K562 (cell line): ENCODE results near the gene CMIP. TPM values are rescaled to one million over a fixed set of nuclear protein-coding genes. Genes with fewer than 3 reads are reported as not detected.

Source experiments
- ATAC-seq: fragments of 200-7000 bp; cut with Tn5 transposase; 3 replicates; pipeline ENCODE4 v1.9.1; 2020; ENCODE audit warnings: moderate library complexity
- BruUV-seq: library from RNA; stranded (reverse); fragments of 400-500 nt; replicated peaks from 2 replicates; lab custom pipeline; 2021; lab: Mats Ljungman, UMichigan
- CTCF ChIA-PET: fragments of 300-600 bp; formaldehyde crosslinking; extraction: SDS; loops from one replicate; lab custom pipeline; 2021; ENCODE audit warnings: low intra/inter-chr PET ratio; lab: Yijun Ruan, JAX
- POLR2A ChIA-PET: fragments of 300-600, 350-650 bp; sonication (Branson Sonifier 250); formaldehyde crosslinking; extraction: SDS; loops from one replicate; lab custom pipeline; 2021; ENCODE audit warnings: antibody characterized with exemption, inconsistent platforms; lab: Yijun Ruan, JAX
- DNase-seq, 4 experiments: peaks; one replicate each; pipeline versions ENCODE4 v3.0.0 to v3.0.0-alpha.2; 2011 to 2018; ENCODE audit warnings: low spot score in 3 of 4, mixed read lengths in 3 of 4; ENCODE audit errors: extremely low read depth in 1 of 4
- FAIRE-seq: peaks from 2 replicates; lab custom pipeline; 2011; peaks lifted over from hg19 to GRCh38; lab: Jason Lieb, UNC
- H2AFZ ChIP-seq: 2 replicates; pipeline ENCODE4 v1.6.0; 2011; ENCODE audit warnings: low read depth, low read length, control low read depth, inconsistent platforms
- H3K27ac ChIP-seq: fragments of 200-600 bp; 3 replicates; pipeline ENCODE4 v1.8.0; 2011; ENCODE audit warnings: low read depth, mild to moderate bottlenecking, control low read depth, inconsistent platforms, low read length, moderate library complexity, mixed read lengths; ENCODE audit errors: extremely low read depth
- H3K27me3 ChIP-seq, 2 experiments: fragments of 300-600 bp in 1 of 2; 2 replicates in 1 of 2; 3 replicates in 1 of 2; pipeline versions ENCODE4 v1.6.0 to v1.8.0; 2011; ENCODE audit warnings: inconsistent platforms in 2 of 2, low read length in 2 of 2, mild to moderate bottlenecking in 1 of 2, mixed read lengths in 1 of 2, moderate library complexity in 1 of 2; ENCODE audit not compliant: control insufficient read depth in 2 of 2, insufficient read depth in 2 of 2
- H3K36me3 ChIP-seq: fragments of 300-600 bp; 3 replicates; pipeline ENCODE4 v1.8.0; 2011; ENCODE audit warnings: mild to moderate bottlenecking, low read length, inconsistent platforms; ENCODE audit not compliant: control insufficient read depth, insufficient read depth
- H3K4me1 ChIP-seq, 2 experiments: fragments of 200-600 bp in 1 of 2; replicated peaks in 1 of 2; 2 replicates in 1 of 2; 3 replicates in 1 of 2; pipeline versions ENCODE4 v1.5.1 to v1.8.0; 2011; ENCODE audit warnings: inconsistent platforms in 2 of 2, low read length in 2 of 2, mild to moderate bottlenecking in 1 of 2, mixed read lengths in 1 of 2, moderate library complexity in 1 of 2; ENCODE audit not compliant: control insufficient read depth in 2 of 2, insufficient read depth in 2 of 2
- H3K4me2 ChIP-seq: 2 replicates; pipeline ENCODE4 v1.6.1; 2011; ENCODE audit warnings: low read length, control low read depth, inconsistent platforms, mixed read lengths; ENCODE audit not compliant: insufficient read depth
- H3K4me3 ChIP-seq: fragments of 200-600 bp; sonication (generic), shearing (Covaris generic); 2 replicates; pipeline ENCODE4 v1.5.1; 2016; ENCODE audit warnings: control low read depth, inconsistent platforms
- H3K79me2 ChIP-seq: fragments of 200-600 bp; 3 replicates; pipeline ENCODE4 v1.8.0; 2011; ENCODE audit warnings: low read length, inconsistent platforms; ENCODE audit not compliant: control insufficient read depth, insufficient read depth
- H3K9ac ChIP-seq, 2 experiments: 2 replicates each; pipeline versions ENCODE4 v1.6.0 to v1.6.1; 2011; ENCODE audit warnings: low read depth in 2 of 2, low read length in 2 of 2, control low read depth in 1 of 2, inconsistent platforms in 1 of 2, mild to moderate bottlenecking in 1 of 2, mixed read lengths in 1 of 2; ENCODE audit not compliant: insufficient read depth in 1 of 2
- H3K9me1 ChIP-seq: one replicate; pipeline ENCODE4 v1.6.0; 2011; ENCODE audit warnings: inconsistent platforms, mild to moderate bottlenecking, low read length, moderate library complexity; ENCODE audit not compliant: control insufficient read depth, insufficient read depth
- H3K9me3 ChIP-seq: replicated peaks from 2 replicates; pipeline ENCODE4 v1.5.1; 2011; ENCODE audit warnings: low read depth, low read length, inconsistent platforms; ENCODE audit not compliant: control insufficient read depth, insufficient read depth
- H4K20me1 ChIP-seq: replicated peaks from 2 replicates; pipeline ENCODE4 v1.6.1; 2011; ENCODE audit warnings: low read length, inconsistent platforms, mixed read lengths; ENCODE audit not compliant: control insufficient read depth, insufficient read depth
- ELF4 ChIP-seq: fragments of 450-650 bp; formaldehyde crosslinking; IDR thresholded peaks from 2 replicates; pipeline ENCODE4 v1.4.0; 2022; ENCODE audit warnings: missing genetic modification characterization
- NEUROD1 ChIP-seq: fragments of 150-350 bp; IDR thresholded peaks from 2 replicates; pipeline ENCODE4 v1.6.1; 2014; ENCODE audit warnings: borderline replicate concordance, low read length, low read depth; ENCODE audit not compliant: partially characterized antibody
- POLR2H ChIP-seq: IDR thresholded peaks from 2 replicates; pipeline ENCODE4 v1.6.1; 2016; ENCODE audit warnings: missing genetic modification characterization, low read depth, mild to moderate bottlenecking, control low read depth, missing compliant biosample characterization, moderate library complexity
- PYGO2 ChIP-seq: fragments of 450-650 bp; IDR thresholded peaks from 2 replicates; pipeline ENCODE4 v1.6.1; 2016; ENCODE audit warnings: mild to moderate bottlenecking, missing genetic modification characterization, moderate library complexity, missing compliant biosample characterization
- SUPT5H ChIP-seq: fragments of 450-650 bp; IDR thresholded peaks from 2 replicates; pipeline ENCODE4 v1.6.1; 2016
- TAF9B ChIP-seq: fragments of 450-650 bp; IDR thresholded peaks from 2 replicates; pipeline ENCODE4 v1.6.1; 2018; ENCODE audit warnings: mild to moderate bottlenecking; ENCODE audit not compliant: partially characterized antibody
- TBP ChIP-seq: optimal IDR thresholded peaks from 2 replicates; pipeline ENCODE3; 2011; ENCODE audit warnings: low read depth, low read length, improper control_type of control experiment
- WGBS: fragments of 100-300 bp; shearing (Covaris generic); methylation state at CpG from one replicate; pipeline ENCODE4 v1.1.6; 2016; ENCODE audit warnings: low coverage, mixed read lengths; ENCODE audit not compliant: insufficient coverage; ENCODE audit errors: missing lambda C conversion rate; 5-methylcytosine and 5-hydroxymethylcytosine counted together
- in situ Hi-C: fragments of 300-500 bp; cut with MboI; formaldehyde crosslinking; loops from 4 replicates; pipeline ENCODE4 v1.15.0; 2018; ENCODE audit warnings: inconsistent platforms, mixed read lengths
- intact Hi-C: fragments of 100-400 bp; cut with micrococcal nuclease; formaldehyde crosslinking; loops from 2 replicates; pipeline ENCODE4 v1.14.2; 2022
- polyA plus RNA-seq, 8 experiments: library from polyadenylated mRNA; depleted of rRNA in 4 of 8; stranded (reverse) in 5 of 8; unstranded in 3 of 8; fragments of >200 nt; fragmentation: Nextera tagmentation in 2 of 8; fragmentation: Illumina TruSeq in 1 of 8; extraction: Ambion mirVana in 2 of 8; extraction: Trizol in 1 of 8; gene quantifications; 2 replicates each; pipeline versions ENCODE4 v1.2.1 to v1.2.3, GENCODE V29; 2011 to 2014; ENCODE audit warnings: inconsistent platforms in 1 of 8, missing spikeins in 1 of 8
- total RNA-seq, 7 experiments: library from RNA; depleted of rRNA in 6 of 7; stranded (reverse); fragments of >200 nt in 6 of 7; fragmentation: Illumina TruSeq in 2 of 7; extraction: Trizol in 2 of 7; gene quantifications; 2 replicates each; pipeline versions ENCODE4 v1.2.1 to v1.2.3, GENCODE V29; 2011 to 2021; ENCODE audit warnings: low replicate concordance in 1 of 7

The CMIP gene
- total and polyA plus RNA-seq, 9 of the 15 experiments (the other 6 are each of a cell fraction or from before 2014, with no cell fraction given): 0.94 to 82.5 (median 10.3) TPM

- intact Hi-C loops: no loop called here
- Histone ChIP-seq H3K9ac (no peak overlapping the region), H3K4me1 (peaks cover 9 to 15% of the 10 kb centered on the region in 2 experiments), H4K20me1 (peaks cover 70% of the 10 kb centered on the region), H3K79me2 (peaks cover 40% of the 10 kb centered on the region)
- WGBS: 88% methylated on average over 8 of the region's 8 CpGs
- no peak for TF ChIP-seq POLR2H (tag)
- TF ChIP-seq ELF4: no peak
- TF ChIP-seq TAF9B: no peak
- no peak for TF ChIP-seq PYGO2
- no peak for TF ChIP-seq TBP
- no peak for TF ChIP-seq SUPT5H
- no peak for TF ChIP-seq NEUROD1
- TF ChIP-seq, all 486 proteins: peak for 0
- Histone ChIP-seq H3K9me1 (peaks cover 22% of the 10 kb centered on the region), H3K36me3 (peaks cover 6% of the 10 kb centered on the region; the same call in 2 of the 3 replicates), H3K4me2 (no peak overlapping the region), H3K9me3 (no peaks in the 10 kb centered on the region), H3K27ac (no peak overlapping the region), H3K4me3 (no peak overlapping the region), H3K27me3 (no peaks in the 10 kb centered on the region), H2AFZ (no peak overlapping the region)
- no TSS peak for BruUV-seq
- ChIA-PET POLR2A (interaction anchor here (1.5 kb wide), 1 partner anchor 17 kb away, joined by 4 read pairs; no protein-coding TSS in a partner anchor), CTCF (no interaction called here)
- in situ Hi-C loops: no loop called here
- ATAC-seq: no peak
- FAIRE-seq: no peak
- DNase-seq: no peak
Observed at GRCh38 chr16:81562926-81563325, 118.3 kb downstream of the CMIP start.
